IMR-90 (cell line): Measurements from ENCODE around the gene DTX1. TPM values are rescaled to one million over a fixed set of nuclear protein-coding genes. Genes with fewer than 3 reads are reported as not detected.

Experiments used
- ATAC-seq: fragments of 200-7000 bp; cut with Tn5 transposase; 2 replicates; pipeline ENCODE4 v1.9.1; 2020; ENCODE audit warnings: low read depth, mild to moderate bottlenecking, moderate library complexity
- BruUV-seq: library from RNA; stranded (reverse); fragments of 400-500 nt; replicated peaks from 2 replicates; lab custom pipeline; 2021; lab: Mats Ljungman, UMichigan
- CTCF ChIA-PET: fragments of 300-600 bp; formaldehyde crosslinking; extraction: SDS; loops from one replicate; lab custom pipeline; 2021; ENCODE audit warnings: antibody characterized with exemption; lab: Yijun Ruan, JAX
- POLR2A ChIA-PET: fragments of 300-600 bp; sonication (Branson Sonifier 250); formaldehyde crosslinking; loops from one replicate; lab custom pipeline; 2022; ENCODE audit warnings: antibody characterized with exemption; ENCODE audit not compliant: unreplicated experiment; lab: Charles Lee
- DNase-seq: peaks from one replicate; pipeline ENCODE4 v3.0.0; 2013
- H2AFZ ChIP-seq: replicated peaks from 2 replicates; pipeline ENCODE3; 2013; ENCODE audit warnings: low read length, mild to moderate bottlenecking; ENCODE audit not compliant: poor library complexity
- H2AK5ac ChIP-seq: 2 replicates; pipeline ENCODE4 v1.6.1; 2013; ENCODE audit warnings: low read depth, low read length, inconsistent platforms
- H2AK9ac ChIP-seq: replicated peaks from 2 replicates; pipeline ENCODE3; 2013; ENCODE audit warnings: mild to moderate bottlenecking, low read depth, low read length, moderate library complexity; ENCODE audit not compliant: poor library complexity
- H2BK120ac ChIP-seq: 2 replicates; pipeline ENCODE4 v1.6.1; 2013; ENCODE audit warnings: low read depth, low read length, inconsistent platforms
- H2BK15ac ChIP-seq: 3 replicates; pipeline ENCODE4 v1.6.1; 2013; ENCODE audit warnings: low read depth, low read length, inconsistent platforms
- H2BK20ac ChIP-seq: 2 replicates; pipeline ENCODE4 v1.6.1; 2013; ENCODE audit warnings: low read depth, mild to moderate bottlenecking, inconsistent platforms, low read length, moderate library complexity
- H2BK5ac ChIP-seq: 2 replicates; pipeline ENCODE4 v1.6.1; 2013; ENCODE audit warnings: mild to moderate bottlenecking, low read depth, low read length, inconsistent platforms; ENCODE audit not compliant: poor library complexity, severe bottlenecking
- H3K14ac ChIP-seq: replicated peaks from 2 replicates; pipeline ENCODE4 v1.6.1; 2013; ENCODE audit warnings: low read depth, low read length, inconsistent platforms
- H3K18ac ChIP-seq: 2 replicates; pipeline ENCODE4 v1.6.1; 2013; ENCODE audit warnings: low read depth, low read length, control low read depth
- H3K23ac ChIP-seq: 2 replicates; pipeline ENCODE4 v1.6.1; 2013; ENCODE audit warnings: low read depth, low read length, inconsistent platforms
- H3K27ac ChIP-seq: 2 replicates; pipeline ENCODE4 v1.5.1; 2013; ENCODE audit warnings: mild to moderate bottlenecking, control low read depth, low read length; ENCODE audit not compliant: insufficient read depth
- H3K27me3 ChIP-seq: 2 replicates; pipeline ENCODE4 v1.6.1; 2013; ENCODE audit warnings: low read length; ENCODE audit not compliant: control insufficient read depth, insufficient read depth
- H3K36me3 ChIP-seq: 2 replicates; pipeline ENCODE4 v1.6.1; 2013; ENCODE audit warnings: low read length, mixed read lengths; ENCODE audit not compliant: control insufficient read depth, insufficient read depth
- H3K4ac ChIP-seq: 2 replicates; pipeline ENCODE4 v1.6.1; 2013; ENCODE audit warnings: low read depth, low read length, inconsistent platforms
- H3K4me1 ChIP-seq: 2 replicates; pipeline ENCODE4 v1.6.1; 2013; ENCODE audit warnings: low read length, mixed read lengths; ENCODE audit not compliant: control insufficient read depth, insufficient read depth
- H3K4me2 ChIP-seq: 2 replicates; pipeline ENCODE4 v1.6.1; 2013; ENCODE audit warnings: low read depth, mild to moderate bottlenecking, control low read depth, low read length, moderate library complexity
- H3K4me3 ChIP-seq: 2 replicates; pipeline ENCODE4 v1.5.1; 2013; ENCODE audit warnings: low read depth, mild to moderate bottlenecking, control low read depth, low read length, moderate library complexity; ENCODE audit not compliant: insufficient read depth
- H3K56ac ChIP-seq: 2 replicates; pipeline ENCODE4 v1.6.1; 2013; ENCODE audit warnings: low read length, inconsistent platforms; ENCODE audit not compliant: insufficient read depth; ENCODE audit errors: extremely low read depth
- H3K79me1 ChIP-seq, 2 experiments: 2 replicates each; pipeline ENCODE4 v1.6.1; 2013; ENCODE audit warnings: low read length in 2 of 2, inconsistent platforms in 1 of 2, low read depth in 1 of 2
- H3K9ac ChIP-seq: 2 replicates; pipeline ENCODE4 v1.6.1; 2013; ENCODE audit warnings: low read depth, low read length, control low read depth
- H3K9me1 ChIP-seq: 2 replicates; pipeline ENCODE4 v1.6.1; 2013; ENCODE audit warnings: low read length, inconsistent platforms; ENCODE audit not compliant: insufficient read depth
- H3K9me3 ChIP-seq: 2 replicates; pipeline ENCODE4 v1.6.1; 2013; ENCODE audit warnings: low read length; ENCODE audit not compliant: control insufficient read depth, insufficient read depth
- H4K20me1 ChIP-seq: 2 replicates; pipeline ENCODE4 v1.6.1; 2013; ENCODE audit warnings: low read length, inconsistent platforms; ENCODE audit not compliant: insufficient read depth
- H4K5ac ChIP-seq: 2 replicates; pipeline ENCODE4 v1.6.1; 2013; ENCODE audit warnings: mild to moderate bottlenecking, low read depth, low read length, control low read depth
- H4K8ac ChIP-seq, 2 experiments: 2 replicates each; pipeline ENCODE4 v1.6.1; 2013; ENCODE audit warnings: low read depth in 2 of 2, low read length in 2 of 2, control low read depth in 1 of 2, inconsistent platforms in 1 of 2
- H4K91ac ChIP-seq: 2 replicates; pipeline ENCODE4 v1.6.1; 2013; ENCODE audit warnings: low read depth, low read length, inconsistent platforms; ENCODE audit not compliant: insufficient read depth
- CTCF ChIP-seq: conservative IDR thresholded peaks from 2 replicates; pipeline ENCODE4 v1.5.1; 2012; ENCODE audit warnings: mild to moderate bottlenecking, low read depth, low read length, improper control_type of control experiment
- ELK1 ChIP-seq: fragments of 150-350 bp; IDR thresholded peaks from 2 replicates; pipeline ENCODE4 v1.6.1; 2016; ENCODE audit warnings: low read depth, mild to moderate bottlenecking, low read length, moderate library complexity, borderline replicate concordance
- MAZ ChIP-seq: IDR thresholded peaks from 2 replicates; pipeline ENCODE4 v1.6.1; 2012; ENCODE audit warnings: low read depth, mild to moderate bottlenecking, low read length, improper control_type of control experiment, moderate library complexity, borderline replicate concordance
- WGBS, 2 experiments: methylation state at CpG; one replicate each; pipeline versions ENCODE4 v1.1.5 to v1.1.7; 2013; ENCODE audit warnings: missing lambda C conversion rate in 2 of 2; ENCODE audit not compliant: insufficient read length in 1 of 2; ENCODE audit errors: extremely low coverage in 2 of 2; 5-methylcytosine and 5-hydroxymethylcytosine counted together
- dilution Hi-C: fragments of 300-500 bp; cut with HindIII; formaldehyde crosslinking; loops from one replicate; pipeline ENCODE4 v1.14.3; 2018; ENCODE audit warnings: low sequenced_read_pairs; ENCODE audit not compliant: unreplicated experiment
- in situ Hi-C: fragments of 300-500 bp; cut with MboI; formaldehyde crosslinking; loops from 3 replicates; pipeline ENCODE4 v1.14.3; 2019; ENCODE audit warnings: low sequenced_read_pairs, inconsistent platforms, mixed read lengths
- intact Hi-C: fragments of 100-400 bp; cut with micrococcal nuclease; formaldehyde crosslinking; loops from 2 replicates; pipeline ENCODE4 v1.10.0; 2022
- polyA plus RNA-seq, 3 experiments: library from polyadenylated mRNA; depleted of rRNA; stranded (reverse); fragments of >200 nt; gene quantifications; 2 replicates each; pipeline ENCODE4 v1.2.3, GENCODE V29; 2012; ENCODE audit warnings: low replicate concordance in 1 of 3
- total RNA-seq: library from RNA; depleted of rRNA; stranded (reverse); fragments of >200 nt; gene quantifications from 2 replicates; pipeline ENCODE4 v1.2.3, GENCODE V29; 2012; rRNA removed

Gene DTX1
- total and polyA plus RNA-seq, 2 of the 4 experiments (the other 2 are of a cell fraction) = not detected

- no peak overlapping the region for H3K18ac ChIP-seq
- dilution Hi-C loops = no loop called here
- ChIA-PET CTCF (no interaction called here), POLR2A (no interaction called here)
- H2AK5ac ChIP-seq = no peak overlapping the region
- H4K20me1 ChIP-seq = no peaks in the 10 kb centered on the region
- H3K79me1 ChIP-seq = no peaks in the 10 kb centered on the region
- H4K8ac ChIP-seq = no peak overlapping the region
- no peaks in the 10 kb centered on the region for H3K9me3 ChIP-seq
- no peak overlapping the region for H2BK120ac ChIP-seq
- H2BK15ac ChIP-seq = no peak overlapping the region
- no peak overlapping the region for H3K4ac ChIP-seq
- DNase-seq (no peak), ATAC-seq (no peak)
- in situ Hi-C loops = no loop called here
- H2BK20ac ChIP-seq = no peak overlapping the region
- no peak overlapping the region for H2AFZ ChIP-seq
- no CpG with 5 or more reads among the region's 2 CpGs for WGBS, 2 experiments
- peaks cover 2% of the 10 kb centered on the region; the same call in 1 of the 2 replicates for H3K4me1 ChIP-seq
- H4K91ac ChIP-seq = no peak overlapping the region
- intact Hi-C loops = no loop called here
- H2AK9ac ChIP-seq = no peak overlapping the region
- no peak overlapping the region for H3K9ac ChIP-seq
- no peak overlapping the region for H3K23ac ChIP-seq
- H3K4me2 ChIP-seq = no peak overlapping the region
- no peaks in the 10 kb centered on the region for H3K36me3 ChIP-seq
- peaks cover 23% of the 10 kb centered on the region for H3K27me3 ChIP-seq
- TF ChIP-seq MAZ (no peak), ELK1 (no peak), CTCF (no peak)
- H3K4me3 ChIP-seq = no peak overlapping the region
- H3K14ac ChIP-seq = no peak overlapping the region
- H3K56ac ChIP-seq = no peak overlapping the region
- no TSS peak for BruUV-seq
- H3K9me1 ChIP-seq = no peaks in the 10 kb centered on the region
- no peak overlapping the region for H2BK5ac ChIP-seq
- H4K5ac ChIP-seq = no peak overlapping the region
- no peak overlapping the region for H3K27ac ChIP-seq
These were observed 90.5 kb downstream of the DTX1 start for GRCh38 chr12:113146999-113147398.

Other genes starting within 250 kb of the DTX1 start
- not detected in 2 replicates for gene OAS1, start 149.8 kb upstream of the DTX1 start, total RNA-seq
- not detected in 2 replicates for gene OAS1, start 149.8 kb upstream of the DTX1 start, polyA plus RNA-seq (2012; rRNA removed)
- 4.1 and 4.4 TPM in 2 replicates for gene OAS3, start 118.3 kb upstream of the DTX1 start, total RNA-seq
- gene OAS3, start 118.3 kb upstream of the DTX1 start, polyA plus RNA-seq (2012; rRNA removed) = 6.9 and 7.8 TPM in 2 replicates
- gene OAS2, start 78.2 kb upstream of the DTX1 start, total RNA-seq = under 0.01 TPM in 1 of 2 replicates, not detected in the other
- gene OAS2, start 78.2 kb upstream of the DTX1 start, polyA plus RNA-seq (2012; rRNA removed) = not detected in 2 replicates
- not detected in 2 replicates for gene RASAL1, start 79.0 kb downstream of the DTX1 start, total RNA-seq
- gene RASAL1, start 79.0 kb downstream of the DTX1 start, polyA plus RNA-seq (2012; rRNA removed) = not detected in 2 replicates
- gene CFAP73, start 93.0 kb downstream of the DTX1 start, total RNA-seq = not detected in 2 replicates
- not detected in 2 replicates for gene CFAP73, start 93.0 kb downstream of the DTX1 start, polyA plus RNA-seq (2012; rRNA removed)
- 23.8 and 24.4 TPM in 2 replicates for gene DDX54, start 128.7 kb downstream of the DTX1 start, total RNA-seq
- 47.5 and 55.1 TPM in 2 replicates for gene DDX54, start 128.7 kb downstream of the DTX1 start, polyA plus RNA-seq (2012; rRNA removed)
- gene RITA1, start 129.0 kb downstream of the DTX1 start, total RNA-seq = 14.7 and 15.0 TPM in 2 replicates
- gene RITA1, start 129.0 kb downstream of the DTX1 start, polyA plus RNA-seq (2012; rRNA removed) = 14.2 and 15.2 TPM in 2 replicates
- gene TPCN1, start 164.7 kb downstream of the DTX1 start, total RNA-seq = 2.0 and 2.5 TPM in 2 replicates
- 10.4 and 13.2 TPM in 2 replicates for gene TPCN1, start 164.7 kb downstream of the DTX1 start, polyA plus RNA-seq (2012; rRNA removed)